Natural killer cell (primary cell): ENCODE data around the gene PTH1R. TPM values are rescaled to one million over a fixed set of nuclear protein-coding genes. Genes with fewer than 3 reads are reported as not detected.

Experiments used
- ATAC-seq, 3 donors: fragments of 150-1000 bp in 2 of 3; fragments of 200-7000 bp in 1 of 3; cut with Tn5 transposase; 1 replicate in 1 of 3; 2 replicates in 2 of 3; pipeline ENCODE4 v1.10.0; 2021; ENCODE audit warnings: mild to moderate bottlenecking in 2 of 3, moderate library complexity in 2 of 3
- DNase-seq, 2 donors: peaks; one replicate each; pipeline versions ENCODE4 v3.0.0 to v3.0.0-alpha.2; 2013 to 2021; ENCODE audit warnings: mixed read lengths in 1 of 2
- H3K27ac ChIP-seq: one replicate; pipeline ENCODE4 v1.5.1; 2013; ENCODE audit warnings: mild to moderate bottlenecking, low read length
- H3K27me3 ChIP-seq: one replicate; pipeline ENCODE4 v1.6.1; 2013; ENCODE audit warnings: low read length; ENCODE audit not compliant: control insufficient read depth, insufficient read depth
- H3K36me3 ChIP-seq: one replicate; pipeline ENCODE4 v1.6.1; 2013; ENCODE audit warnings: low read length; ENCODE audit not compliant: control insufficient read depth, insufficient read depth
- H3K4me1 ChIP-seq: one replicate; pipeline ENCODE4 v1.6.1; 2013; ENCODE audit warnings: low read length; ENCODE audit not compliant: control insufficient read depth, insufficient read depth
- H3K4me3 ChIP-seq: one replicate; pipeline ENCODE4 v1.5.1; 2013; ENCODE audit warnings: low read length
- H3K9me3 ChIP-seq: one replicate; pipeline ENCODE4 v1.6.1; 2013; ENCODE audit warnings: low read length; ENCODE audit not compliant: control insufficient read depth, insufficient read depth
- H3K27ac Mint-ChIP-seq, 2 donors: one replicate each; pipeline ENCODE4 v1.8.0; 2022; ENCODE audit warnings: mild to moderate bottlenecking in 2 of 2, mixed read lengths in 2 of 2, moderate library complexity in 1 of 2
- H3K27me3 Mint-ChIP-seq, 2 donors: one replicate each; pipeline ENCODE4 v1.8.0; 2022; ENCODE audit warnings: low read depth in 2 of 2, mixed read lengths in 2 of 2
- H3K36me3 Mint-ChIP-seq: one replicate; pipeline ENCODE4 v1.8.0; 2022; ENCODE audit warnings: mixed read lengths
- H3K4me1 Mint-ChIP-seq, 2 donors: one replicate each; pipeline ENCODE4 v1.8.0; 2022; ENCODE audit warnings: mixed read lengths in 2 of 2
- H3K4me3 Mint-ChIP-seq: one replicate; pipeline ENCODE4 v1.8.0; 2022; ENCODE audit warnings: mild to moderate bottlenecking, moderate library complexity, mixed read lengths
- H3K9me3 Mint-ChIP-seq, 2 donors: one replicate each; pipeline ENCODE4 v1.8.0; 2022; ENCODE audit warnings: mixed read lengths in 2 of 2
- WGBS: methylation state at CpG from one replicate; pipeline ENCODE4 v1.1.7; 2013; ENCODE audit warnings: missing lambda C conversion rate; ENCODE audit not compliant: insufficient coverage; 5-methylcytosine and 5-hydroxymethylcytosine counted together
- intact Hi-C: fragments of 100-400 bp; cut with micrococcal nuclease; formaldehyde crosslinking; loops from one replicate; pipeline ENCODE4 v1.14.2; 2022
- total RNA-seq, 4 donors: library from RNA; stranded (reverse); fragments of 120-200 nt in 1 of 4; gene quantifications; one replicate each; pipeline versions ENCODE4 v1.2.3 to v1.2.4, GENCODE V29; 2013 to 2022
- TF ChIP-seq, protein P1 (sequence below): fragments of 200-600 bp; IDR thresholded peaks from one replicate; pipeline ENCODE4 v1.8.0; 2022; ENCODE audit warnings: antibody characterized with exemption

Gene PTH1R
- total RNA-seq, 3 donors from 2014 or later (not counting 1 experiment from before 2014, with no cell fraction given) = not detected

DNA sequence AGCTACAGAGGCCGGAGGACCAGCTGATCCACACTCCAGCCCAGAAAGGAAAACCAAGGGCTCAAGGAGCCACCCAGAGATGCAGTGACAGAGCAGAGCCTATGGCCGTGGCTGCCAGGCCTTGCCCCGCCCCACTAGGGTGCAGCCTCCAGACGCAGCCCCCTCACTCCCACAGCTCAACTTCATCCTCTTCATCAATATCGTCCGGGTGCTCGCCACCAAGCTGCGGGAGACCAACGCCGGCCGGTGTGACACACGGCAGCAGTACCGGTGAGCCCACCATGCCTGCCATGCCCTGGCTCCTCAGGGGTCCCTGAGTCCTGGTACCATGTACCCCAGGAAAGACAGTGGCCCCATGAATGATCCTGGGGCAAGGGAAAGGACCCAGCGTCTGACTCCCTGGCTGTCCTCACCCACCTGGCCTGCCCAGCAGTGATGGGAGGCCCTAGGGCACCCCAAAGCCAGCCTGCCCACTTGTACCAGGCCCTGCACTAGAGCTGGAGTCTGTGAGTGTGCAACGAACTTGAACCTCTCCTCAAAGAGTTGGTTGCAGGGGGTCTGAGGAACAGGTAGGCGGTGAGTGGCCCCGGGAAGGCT, 24.2 kb downstream of the PTH1R start:
- no peaks in the 10 kb centered on the region for H3K36me3 ChIP-seq
- no peaks in the 10 kb centered on the region for H3K9me3 ChIP-seq
- Mint-ChIP-seq H3K4me1 (peaks cover 0 to 14% of the 10 kb centered on the region in 2 donors), H3K4me3 (no peak overlapping the region), H3K27me3 (peaks cover 7 to 14% of the 10 kb centered on the region in 2 donors), H3K27ac (no peak overlapping the region), H3K36me3 (no peaks in the 10 kb centered on the region), H3K9me3 (no peaks in the 10 kb centered on the region)
- intact Hi-C loops = no loop called here
- peaks cover 7% of the 10 kb centered on the region for H3K4me1 ChIP-seq
- TF ChIP-seq, protein P1, sequence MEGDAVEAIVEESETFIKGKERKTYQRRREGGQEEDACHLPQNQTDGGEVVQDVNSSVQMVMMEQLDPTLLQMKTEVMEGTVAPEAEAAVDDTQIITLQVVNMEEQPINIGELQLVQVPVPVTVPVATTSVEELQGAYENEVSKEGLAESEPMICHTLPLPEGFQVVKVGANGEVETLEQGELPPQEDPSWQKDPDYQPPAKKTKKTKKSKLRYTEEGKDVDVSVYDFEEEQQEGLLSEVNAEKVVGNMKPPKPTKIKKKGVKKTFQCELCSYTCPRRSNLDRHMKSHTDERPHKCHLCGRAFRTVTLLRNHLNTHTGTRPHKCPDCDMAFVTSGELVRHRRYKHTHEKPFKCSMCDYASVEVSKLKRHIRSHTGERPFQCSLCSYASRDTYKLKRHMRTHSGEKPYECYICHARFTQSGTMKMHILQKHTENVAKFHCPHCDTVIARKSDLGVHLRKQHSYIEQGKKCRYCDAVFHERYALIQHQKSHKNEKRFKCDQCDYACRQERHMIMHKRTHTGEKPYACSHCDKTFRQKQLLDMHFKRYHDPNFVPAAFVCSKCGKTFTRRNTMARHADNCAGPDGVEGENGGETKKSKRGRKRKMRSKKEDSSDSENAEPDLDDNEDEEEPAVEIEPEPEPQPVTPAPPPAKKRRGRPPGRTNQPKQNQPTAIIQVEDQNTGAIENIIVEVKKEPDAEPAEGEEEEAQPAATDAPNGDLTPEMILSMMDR = no peak
- ATAC-seq (no peak), DNase-seq (no peak)
- no peaks in the 10 kb centered on the region for H3K27me3 ChIP-seq
- no peak overlapping the region for H3K4me3 ChIP-seq
- 92% methylated on average over 17 of the region's 17 CpGs for WGBS
- H3K27ac ChIP-seq = no peak overlapping the region

DNA sequence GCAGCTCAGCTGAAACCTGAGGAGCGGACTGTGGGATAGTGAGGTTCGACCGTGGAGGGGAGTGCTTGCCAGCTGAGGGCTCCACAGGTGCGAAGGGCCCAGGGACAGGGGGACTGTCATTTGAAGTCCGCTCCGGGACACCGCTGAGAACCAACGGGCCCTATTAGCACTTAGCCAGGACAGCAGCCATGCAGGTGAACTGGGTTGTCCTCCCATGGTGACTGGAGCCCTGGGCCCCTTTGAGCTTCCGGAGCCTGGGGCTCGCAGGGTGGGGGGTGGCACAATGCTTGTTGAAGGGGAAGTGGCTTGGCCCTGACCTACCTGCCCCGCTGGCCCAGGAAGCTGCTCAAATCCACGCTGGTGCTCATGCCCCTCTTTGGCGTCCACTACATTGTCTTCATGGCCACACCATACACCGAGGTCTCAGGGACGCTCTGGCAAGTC, 24.7 kb downstream of the PTH1R start:
- DNase-seq (no peak), ATAC-seq (no peak)
- H3K36me3 Mint-ChIP-seq = no peaks in the 10 kb centered on the region
- Histone ChIP-seq H3K27me3 (no peaks in the 10 kb centered on the region), H3K4me1 (peaks cover 7% of the 10 kb centered on the region), H3K27ac (no peak overlapping the region), H3K36me3 (no peaks in the 10 kb centered on the region), H3K9me3 (no peaks in the 10 kb centered on the region), H3K4me3 (no peak overlapping the region)
- H3K27ac Mint-ChIP-seq = no peak overlapping the region
- no peaks in the 10 kb centered on the region for H3K9me3 Mint-ChIP-seq
- peaks cover 0 to 14% of the 10 kb centered on the region in 2 donors for H3K4me1 Mint-ChIP-seq
- WGBS = 91% methylated on average over 15 of the region's 15 CpGs
- no peak overlapping the region for H3K4me3 Mint-ChIP-seq
- TF ChIP-seq, protein P1 = no peak
- peaks cover 7 to 14% of the 10 kb centered on the region in 2 donors for H3K27me3 Mint-ChIP-seq
- intact Hi-C loops = no loop called here

DNA sequence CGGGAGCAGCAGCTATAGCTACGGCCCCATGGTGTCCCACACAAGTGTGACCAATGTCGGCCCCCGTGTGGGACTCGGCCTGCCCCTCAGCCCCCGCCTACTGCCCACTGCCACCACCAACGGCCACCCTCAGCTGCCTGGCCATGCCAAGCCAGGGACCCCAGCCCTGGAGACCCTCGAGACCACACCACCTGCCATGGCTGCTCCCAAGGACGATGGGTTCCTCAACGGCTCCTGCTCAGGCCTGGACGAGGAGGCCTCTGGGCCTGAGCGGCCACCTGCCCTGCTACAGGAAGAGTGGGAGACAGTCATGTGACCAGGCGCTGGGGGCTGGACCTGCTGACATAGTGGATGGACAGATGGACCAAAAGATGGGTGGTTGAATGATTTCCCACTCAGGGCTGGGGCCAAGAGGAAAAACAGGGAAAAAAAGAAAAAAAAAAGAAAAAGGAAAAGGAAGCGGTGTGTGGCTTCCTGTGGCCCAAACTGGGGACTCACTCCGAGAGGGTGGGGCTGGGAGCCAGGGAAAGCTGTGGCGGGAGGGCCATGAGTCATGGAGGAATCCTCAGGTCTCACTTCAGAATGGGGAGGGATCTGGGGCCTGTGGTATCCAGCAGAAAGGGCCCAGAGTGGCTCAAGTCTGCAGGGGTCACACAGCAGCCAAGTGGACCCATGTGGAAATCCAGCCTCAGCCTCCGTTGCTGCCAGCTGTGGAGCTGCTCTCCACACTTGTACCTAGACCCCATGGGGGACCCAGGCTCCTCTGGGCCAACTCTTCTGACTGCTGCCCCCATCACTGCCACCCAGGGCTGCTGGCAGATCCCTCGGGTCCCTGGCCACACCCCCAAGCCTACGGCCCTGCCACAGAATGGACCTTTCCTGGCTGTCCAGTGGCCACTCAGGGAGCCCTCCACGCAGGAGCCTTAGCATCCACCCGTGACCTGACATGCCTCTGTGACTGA, 26.1 kb downstream of the PTH1R start:
- intact Hi-C loops = no loop called here
- H3K27ac Mint-ChIP-seq = no peak overlapping the region
- no peaks in the 10 kb centered on the region for H3K36me3 Mint-ChIP-seq
- peaks cover 0 to 6% of the 10 kb centered on the region in 2 donors for H3K4me1 Mint-ChIP-seq
- TF ChIP-seq, protein P1 = no peak
- H3K9me3 Mint-ChIP-seq = no peaks in the 10 kb centered on the region
- ATAC-seq (no peak), DNase-seq (no peak)
- Histone ChIP-seq H3K4me1 (no peaks in the 10 kb centered on the region), H3K27me3 (no peaks in the 10 kb centered on the region), H3K27ac (no peak overlapping the region), H3K4me3 (no peak overlapping the region), H3K9me3 (no peaks in the 10 kb centered on the region), H3K36me3 (no peaks in the 10 kb centered on the region)
- 80% methylated on average over 21 of the region's 21 CpGs for WGBS
- no peak overlapping the region for H3K4me3 Mint-ChIP-seq
- peaks cover 7% of the 10 kb centered on the region in 2 donors for H3K27me3 Mint-ChIP-seq
